IPS-18a (cell line): ENCODE measurements around the gene ATL1.
"Not testable (repeated sequence)": the region's sequence is repeated elsewhere in the genome, so short reads cannot be mapped to it uniquely, and the experiment has no call there.

Experiments used
- H3K27ac ChIP-seq: one replicate; pipeline ENCODE4 v1.5.1; 2013; ENCODE audit warnings: low read length
- H3K27me3 ChIP-seq: one replicate; pipeline ENCODE4 v1.6.1; 2013; ENCODE audit warnings: mild to moderate bottlenecking, low read length; ENCODE audit not compliant: control insufficient read depth, insufficient read depth
- H3K36me3 ChIP-seq: one replicate; pipeline ENCODE4 v1.6.1; 2013; ENCODE audit warnings: low read depth, low read length; ENCODE audit not compliant: control insufficient read depth
- H3K4me1 ChIP-seq: one replicate; pipeline ENCODE4 v1.6.1; 2013; ENCODE audit warnings: low read depth, low read length; ENCODE audit not compliant: control insufficient read depth
- H3K4me3 ChIP-seq: one replicate; pipeline ENCODE4 v1.5.1; 2013; ENCODE audit warnings: low read length
- H3K9ac ChIP-seq: one replicate; pipeline ENCODE4 v1.6.1; 2013; ENCODE audit warnings: mild to moderate bottlenecking, low read length, moderate library complexity
- H3K9me3 ChIP-seq: one replicate; pipeline ENCODE4 v1.6.1; 2013; ENCODE audit warnings: low read depth, low read length; ENCODE audit not compliant: control insufficient read depth

Gene ATL1

GRCh38 chr14:50529288-50530179 lies 30.4 kb upstream of the ATL1 start:
- H3K4me1 ChIP-seq: peaks cover 16% of the 10 kb centered on the region
- H3K27ac ChIP-seq: no peak overlapping the region
- peaks cover 13% of the 10 kb centered on the region for H3K27me3 ChIP-seq
- H3K9me3 ChIP-seq: no peaks in the 10 kb centered on the region
- H3K4me3 ChIP-seq: peak overlapping the region; percentile 95
- H3K9ac ChIP-seq: no peak overlapping the region
- H3K36me3 ChIP-seq: no peaks in the 10 kb centered on the region

- Histone ChIP-seq H3K36me3 (no peaks in the 10 kb centered on the region), H3K4me3 (peak overlapping the region; percentile 95), H3K27ac (no peak overlapping the region), H3K9me3 (no peaks in the 10 kb centered on the region), H3K4me1 (peaks cover 16% of the 10 kb centered on the region), H3K9ac (no peak overlapping the region), H3K27me3 (peaks cover 13% of the 10 kb centered on the region)
Measured at GRCh38 chr14:50530358-50530757, 29.6 kb upstream of the ATL1 start.

- peak overlapping the region; percentile 95 for H3K4me3 ChIP-seq
- H3K4me1 ChIP-seq: peaks cover 16% of the 10 kb centered on the region
- no peaks in the 10 kb centered on the region for H3K36me3 ChIP-seq
- no peaks in the 10 kb centered on the region for H3K9me3 ChIP-seq
- H3K27ac ChIP-seq: no peak overlapping the region
- H3K9ac ChIP-seq: peak overlapping the region; percentile 92
- peaks cover 13% of the 10 kb centered on the region for H3K27me3 ChIP-seq
Measured at GRCh38 chr14:50530794-50531365, 29.1 kb upstream of the ATL1 start.

GRCh38 chr14:50531595-50532501 lies 28.1 kb upstream of the ATL1 start:
- peak overlapping the region; percentile 95 for H3K4me3 ChIP-seq
- H3K36me3 ChIP-seq: no peaks in the 10 kb centered on the region
- H3K9me3 ChIP-seq: no peaks in the 10 kb centered on the region
- peak overlapping the region; percentile 92 for H3K9ac ChIP-seq
- peaks cover 13% of the 10 kb centered on the region for H3K27me3 ChIP-seq
- peaks cover 16% of the 10 kb centered on the region for H3K4me1 ChIP-seq
- peak overlapping the region; percentile 36 for H3K27ac ChIP-seq

GRCh38 chr14:50532502-50533240 lies 27.3 kb upstream of the ATL1 start, which contains the start of gene MAP4K5:
Gene MAP4K5, minus strand, starts transcription at chr14:50532569. Its CDS starts 520 bp downstream, at chr14:50532049.
- peaks cover 13% of the 10 kb centered on the region for H3K27me3 ChIP-seq
- peaks cover 16% of the 10 kb centered on the region for H3K4me1 ChIP-seq
- H3K27ac ChIP-seq: peak within 1 kb of the TSS; percentile 36
- H3K36me3 ChIP-seq: no peaks in the 10 kb centered on the region
- peak within 1 kb of the TSS; percentile 95 for H3K4me3 ChIP-seq
- H3K9ac ChIP-seq: peak within 1 kb of the TSS; percentile 92
- H3K9me3 ChIP-seq: no peaks in the 10 kb centered on the region

GRCh38 chr14:50533241-50533705 lies 26.7 kb upstream of the ATL1 start:
- Histone ChIP-seq H3K36me3 (no peaks in the 10 kb centered on the region), H3K4me3 (peak overlapping the region; percentile 95), H3K27ac (no peak overlapping the region)

GRCh38 chr14:50533806-50534205 lies 26.1 kb upstream of the ATL1 start:
- no peak overlapping the region for H3K27ac ChIP-seq
- H3K9me3 ChIP-seq: no peaks in the 10 kb centered on the region
- H3K27me3 ChIP-seq: peaks cover 13% of the 10 kb centered on the region
- no peaks in the 10 kb centered on the region for H3K36me3 ChIP-seq
- H3K4me1 ChIP-seq: peaks cover 16% of the 10 kb centered on the region
- no peak overlapping the region for H3K9ac ChIP-seq
- no peak overlapping the region for H3K4me3 ChIP-seq

More at GRCh38 chr14:50533241-50533705, 26.7 kb upstream of the ATL1 start:
- peak overlapping the region; percentile 92 for H3K9ac ChIP-seq
- H3K27me3 ChIP-seq: peaks cover 13% of the 10 kb centered on the region
- H3K9me3 ChIP-seq: no peaks in the 10 kb centered on the region
- peaks cover 16% of the 10 kb centered on the region for H3K4me1 ChIP-seq

- H3K27me3 ChIP-seq: peaks cover 13% of the 10 kb centered on the region
- H3K4me3 ChIP-seq: no peak overlapping the region
- H3K9ac ChIP-seq: no peak overlapping the region
- H3K27ac ChIP-seq: no peak overlapping the region
- peaks cover 16% of the 10 kb centered on the region for H3K4me1 ChIP-seq
- H3K36me3 ChIP-seq: no peaks in the 10 kb centered on the region
- no peaks in the 10 kb centered on the region for H3K9me3 ChIP-seq
Measured at GRCh38 chr14:50534416-50534815, 25.5 kb upstream of the ATL1 start.

GRCh38 chr14:50534997-50535396 lies 24.9 kb upstream of the ATL1 start:
- H3K4me3 ChIP-seq: no peak overlapping the region
- H3K36me3 ChIP-seq: no peaks in the 10 kb centered on the region
- no peak overlapping the region for H3K9ac ChIP-seq

GRCh38 chr14:50538034-50538433 lies 21.9 kb upstream of the ATL1 start:
- H3K9me3 ChIP-seq, H3K36me3 ChIP-seq, H3K9ac ChIP-seq, H3K4me1 ChIP-seq, H3K4me3 ChIP-seq, H3K27ac ChIP-seq: not testable (repeated sequence)
- H3K27me3 ChIP-seq: peaks cover 10% of the 10 kb centered on the region

More at GRCh38 chr14:50534997-50535396, 24.9 kb upstream of the ATL1 start:
- H3K27me3 ChIP-seq: peaks cover 13% of the 10 kb centered on the region
- no peaks in the 10 kb centered on the region for H3K9me3 ChIP-seq
- H3K27ac ChIP-seq: no peak overlapping the region
- H3K4me1 ChIP-seq: peaks cover 13% of the 10 kb centered on the region
